ENCODE results near the gene FGD3. TPM values are rescaled to one million over a fixed set of nuclear protein-coding genes. Genes with fewer than 3 reads are reported as not detected.

Gene FGD3
- total RNA-seq, 2 donors from 2014 or later: 1.8 to 2.3 TPM

DNA sequence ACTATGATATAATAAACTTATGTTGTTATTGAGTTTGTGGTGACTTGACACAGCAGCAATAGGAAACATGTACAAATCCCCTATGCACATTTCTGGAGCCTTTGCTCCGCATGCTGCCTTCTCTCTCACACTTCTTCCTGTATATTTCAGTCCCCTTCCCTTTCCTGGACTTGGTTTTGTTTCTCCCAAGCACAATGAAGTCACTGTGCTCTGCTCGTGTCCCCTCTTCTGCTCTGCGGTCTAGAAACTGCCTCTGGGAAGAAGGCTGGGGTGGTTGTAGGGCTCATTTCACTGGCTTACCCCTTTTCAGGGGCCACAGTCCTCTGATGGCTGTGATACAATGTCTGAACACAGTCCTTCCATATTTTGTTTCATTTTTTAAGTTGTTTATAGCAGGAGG is 15.7 kb upstream of the FGD3 start:
- intact Hi-C loops (cut with DNase I): no loop called here
- Histone ChIP-seq H3K9me3 (no peaks in the 10 kb centered on the region), H3K36me3 (no peaks in the 10 kb centered on the region), H3K27ac (no peak overlapping the region), H3K27me3 (no peaks in the 10 kb centered on the region), H3K4me1 (no peaks in the 10 kb centered on the region), H3K4me3 (no peak overlapping the region), H3K9ac (ENCODE audit: low read depth in 2 of 2, low read length in 2 of 2) (no peak overlapping the region)
- TF ChIP-seq, protein P1, sequence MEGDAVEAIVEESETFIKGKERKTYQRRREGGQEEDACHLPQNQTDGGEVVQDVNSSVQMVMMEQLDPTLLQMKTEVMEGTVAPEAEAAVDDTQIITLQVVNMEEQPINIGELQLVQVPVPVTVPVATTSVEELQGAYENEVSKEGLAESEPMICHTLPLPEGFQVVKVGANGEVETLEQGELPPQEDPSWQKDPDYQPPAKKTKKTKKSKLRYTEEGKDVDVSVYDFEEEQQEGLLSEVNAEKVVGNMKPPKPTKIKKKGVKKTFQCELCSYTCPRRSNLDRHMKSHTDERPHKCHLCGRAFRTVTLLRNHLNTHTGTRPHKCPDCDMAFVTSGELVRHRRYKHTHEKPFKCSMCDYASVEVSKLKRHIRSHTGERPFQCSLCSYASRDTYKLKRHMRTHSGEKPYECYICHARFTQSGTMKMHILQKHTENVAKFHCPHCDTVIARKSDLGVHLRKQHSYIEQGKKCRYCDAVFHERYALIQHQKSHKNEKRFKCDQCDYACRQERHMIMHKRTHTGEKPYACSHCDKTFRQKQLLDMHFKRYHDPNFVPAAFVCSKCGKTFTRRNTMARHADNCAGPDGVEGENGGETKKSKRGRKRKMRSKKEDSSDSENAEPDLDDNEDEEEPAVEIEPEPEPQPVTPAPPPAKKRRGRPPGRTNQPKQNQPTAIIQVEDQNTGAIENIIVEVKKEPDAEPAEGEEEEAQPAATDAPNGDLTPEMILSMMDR (IDR thresholded peaks at IDR 0.05): no peak
- DNase-seq: no peak

DNA sequence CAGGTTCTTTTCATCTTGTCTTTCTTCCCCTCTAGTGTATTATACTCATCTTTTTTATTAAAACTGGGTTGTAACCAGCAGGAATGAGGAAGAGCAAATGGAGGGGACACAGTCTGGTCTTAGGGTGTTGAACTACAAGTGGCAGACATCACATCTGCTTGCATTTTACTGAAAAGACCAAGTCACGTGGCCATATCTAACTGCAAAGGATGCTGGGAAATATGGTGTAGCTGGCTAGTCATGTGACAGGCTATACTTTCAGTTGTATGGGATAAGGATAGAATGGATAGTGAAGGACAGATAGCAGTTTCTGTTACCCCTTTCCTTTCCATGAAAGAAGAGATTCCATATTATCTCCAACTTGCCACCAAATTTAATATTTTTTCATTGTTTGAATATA is 13.0 kb upstream of the FGD3 start:
- Histone ChIP-seq H3K9me3 (no peaks in the 10 kb centered on the region), H3K9ac (ENCODE audit: low read depth in 2 of 2, low read length in 2 of 2) (no peak overlapping the region), H3K27me3 (no peaks in the 10 kb centered on the region), H3K4me1 (no peaks in the 10 kb centered on the region), H3K36me3 (no peaks in the 10 kb centered on the region), H3K4me3 (no peak overlapping the region), H3K27ac (no peak overlapping the region)
- intact Hi-C loops (cut with DNase I): no loop called here
- TF ChIP-seq, protein P1 (IDR thresholded peaks at IDR 0.05): no peak
- DNase-seq: no peak

DNA sequence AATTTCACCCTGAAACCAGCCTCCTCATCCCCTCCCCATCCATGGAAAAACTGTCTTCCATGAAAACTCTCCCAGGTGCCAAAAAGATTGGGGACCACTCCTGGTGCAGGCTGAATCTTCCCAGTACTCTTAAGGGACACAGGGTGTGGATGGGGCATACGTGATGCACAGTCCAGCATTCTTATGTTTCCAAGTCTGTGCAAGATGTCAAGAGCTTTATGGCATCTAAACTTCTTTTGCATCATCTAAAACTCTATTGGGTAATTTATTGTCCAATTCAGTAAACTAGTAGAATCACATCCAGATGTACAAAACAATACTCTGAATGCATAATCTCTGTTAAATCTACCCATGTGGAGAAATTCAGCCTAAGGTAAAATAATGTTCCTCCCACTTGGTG is 9.3 kb upstream of the FGD3 start:
- intact Hi-C loops (cut with DNase I): no loop called here
- TF ChIP-seq, protein P1 (IDR thresholded peaks at IDR 0.05): no peak
- no peaks in the 10 kb centered on the region for H3K36me3 ChIP-seq
- H3K9me3 ChIP-seq: no peaks in the 10 kb centered on the region
- no peaks in the 10 kb centered on the region for H3K4me1 ChIP-seq
- H3K27me3 ChIP-seq: no peaks in the 10 kb centered on the region
- H3K9ac ChIP-seq (ENCODE audit: low read depth in 2 of 2, low read length in 2 of 2): no peak overlapping the region
- H3K27ac ChIP-seq: no peak overlapping the region
- no peak overlapping the region for H3K4me3 ChIP-seq
- no peak for DNase-seq

DNA sequence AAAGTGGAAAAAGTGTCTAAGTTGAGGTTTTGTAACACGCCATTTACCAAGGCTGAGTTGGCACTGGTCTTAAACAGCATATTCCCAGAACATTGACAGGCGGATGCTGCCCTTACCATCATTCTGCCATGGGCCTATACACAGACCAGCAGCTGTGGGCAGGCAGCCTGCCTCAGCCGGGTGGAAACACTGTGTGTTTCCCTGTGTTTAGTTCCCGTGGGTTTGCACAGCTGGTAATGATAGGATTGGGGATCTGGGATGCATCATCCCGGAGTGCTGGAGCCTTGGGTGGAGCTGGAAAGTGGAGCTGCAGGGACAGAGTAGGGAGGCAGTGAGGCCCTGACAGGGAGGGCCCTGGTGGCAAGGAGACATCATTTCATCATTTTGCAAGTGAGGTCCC is 5.5 kb upstream of the FGD3 start:
- no peak overlapping the region for H3K4me3 ChIP-seq
- no peak overlapping the region for H3K9ac ChIP-seq (ENCODE audit: low read depth in 2 of 2, low read length in 2 of 2)
- H3K27me3 ChIP-seq: no peaks in the 10 kb centered on the region
- intact Hi-C loops (cut with DNase I): no loop called here
- H3K27ac ChIP-seq: no peak overlapping the region
- no peaks in the 10 kb centered on the region for H3K4me1 ChIP-seq
- H3K9me3 ChIP-seq: no peaks in the 10 kb centered on the region
- H3K36me3 ChIP-seq: no peaks in the 10 kb centered on the region
- TF ChIP-seq, protein P1 (IDR thresholded peaks at IDR 0.05): no peak
- no peak for DNase-seq

DNA sequence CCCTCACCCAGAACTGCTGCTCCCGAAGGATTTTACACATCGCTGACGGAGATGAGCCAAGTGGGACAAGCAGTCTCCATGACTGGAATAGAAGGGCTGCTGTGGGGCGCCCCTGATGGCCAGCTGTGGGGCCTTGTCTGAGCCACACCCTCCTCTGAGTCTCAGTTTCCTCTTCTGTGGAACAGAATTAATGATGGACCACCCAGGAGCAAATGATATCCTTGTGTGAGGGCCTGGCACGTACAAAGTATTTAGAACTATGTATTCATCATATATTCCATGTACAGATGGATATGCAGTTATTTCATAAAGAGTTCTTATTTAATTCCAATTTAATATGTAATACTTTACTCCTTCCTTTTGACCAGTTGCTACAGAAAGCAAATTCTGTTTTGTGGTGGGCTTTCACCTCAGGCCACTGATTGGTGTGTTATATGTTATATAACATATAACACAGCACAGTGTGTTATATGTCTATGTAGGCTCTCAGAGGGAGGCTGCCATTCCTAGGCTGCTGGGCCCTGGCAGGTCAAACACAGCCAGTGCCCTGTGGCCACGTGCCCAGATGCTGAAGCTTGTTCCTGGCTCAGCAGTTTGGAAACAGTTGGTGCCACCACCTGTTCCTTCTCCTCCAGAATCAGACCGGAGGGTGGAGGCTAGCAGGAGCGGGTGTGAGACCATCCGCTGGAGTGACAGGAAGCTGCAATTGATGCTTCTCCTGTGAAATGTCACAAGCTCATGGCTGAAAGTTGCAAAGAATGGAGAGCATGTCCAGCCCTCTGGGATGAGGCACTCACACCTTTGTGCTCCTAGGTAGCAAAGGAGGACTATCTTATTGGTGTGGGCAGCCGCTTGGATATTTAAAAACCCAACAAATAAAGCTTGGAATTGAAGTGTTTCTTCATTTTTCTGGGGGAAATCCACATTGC is 4.4 kb upstream of the FGD3 start:
- Histone ChIP-seq H3K9ac (ENCODE audit: low read depth in 2 of 2, low read length in 2 of 2) (no peak overlapping the region), H3K4me3 (no peak overlapping the region), H3K27ac (no peak overlapping the region), H3K36me3 (no peaks in the 10 kb centered on the region), H3K4me1 (no peaks in the 10 kb centered on the region), H3K9me3 (no peaks in the 10 kb centered on the region), H3K27me3 (peaks cover 9% of the 10 kb centered on the region)
- intact Hi-C loops (cut with DNase I): no loop called here
- TF ChIP-seq, protein P1 (IDR thresholded peaks at IDR 0.05): no peak
- no peak for DNase-seq
